HG03575 (cell line): ENCODE results near the gene ENGASE.

ENCODE experiments used
- ATAC-seq: cut with Tn5 transposase; IDR thresholded peaks from one replicate; pipeline ENCODE4 v1.9.1; 2021; ENCODE audit not compliant: unreplicated experiment, insufficient number of reproducible peaks, low FRiP score; ENCODE audit errors: extremely low read depth

ENGASE gene

GRCh38 chr17:79038545-79039135, 36.0 kb upstream of the ENGASE start:
- ATAC-seq: no peak

GRCh38 chr17:79039171-79039570, 35.5 kb upstream of the ENGASE start:
- ATAC-seq: no peak

GRCh38 chr17:79039886-79040285, 34.7 kb upstream of the ENGASE start:
- no peak for ATAC-seq

GRCh38 chr17:79041041-79041570, 33.5 kb upstream of the ENGASE start:
- ATAC-seq: no peak

- ATAC-seq: no peak
These were observed 32.8 kb upstream of the ENGASE start for GRCh38 chr17:79041723-79042420.

- no peak for ATAC-seq
These were observed 32.0 kb upstream of the ENGASE start for GRCh38 chr17:79042421-79043190.

- ATAC-seq: no peak
These were observed 31.3 kb upstream of the ENGASE start for GRCh38 chr17:79043191-79043930.

- ATAC-seq: no peak
These were observed 30.7 kb upstream of the ENGASE start for GRCh38 chr17:79043931-79044320.

GRCh38 chr17:79044462-79044861, 30.2 kb upstream of the ENGASE start:
- ATAC-seq: no peak

- ATAC-seq: no peak
These were observed 29.5 kb upstream of the ENGASE start for GRCh38 chr17:79045001-79045729.

GRCh38 chr17:79045842-79046196, 28.8 kb upstream of the ENGASE start:
- ATAC-seq: no peak

GRCh38 chr17:79046197-79046915, 28.3 kb upstream of the ENGASE start:
- no peak for ATAC-seq

GRCh38 chr17:79046916-79047280, 27.7 kb upstream of the ENGASE start:
- ATAC-seq: no peak

GRCh38 chr17:79047291-79047920, 27.2 kb upstream of the ENGASE start:
- ATAC-seq: no peak

- no peak for ATAC-seq
These were observed 26.4 kb upstream of the ENGASE start for GRCh38 chr17:79047923-79048825.

- ATAC-seq: no peak
These were observed 25.5 kb upstream of the ENGASE start for GRCh38 chr17:79048826-79049755.
